Glomerular visceral epithelial cell (primary cell): ENCODE results near the gene SUPT20HL1.

Experiments
- DNase-seq: peaks from one replicate; pipeline ENCODE4 v3.0.0-alpha.2; 2016; ENCODE audit errors: extremely low spot score

Gene SUPT20HL1

DNA sequence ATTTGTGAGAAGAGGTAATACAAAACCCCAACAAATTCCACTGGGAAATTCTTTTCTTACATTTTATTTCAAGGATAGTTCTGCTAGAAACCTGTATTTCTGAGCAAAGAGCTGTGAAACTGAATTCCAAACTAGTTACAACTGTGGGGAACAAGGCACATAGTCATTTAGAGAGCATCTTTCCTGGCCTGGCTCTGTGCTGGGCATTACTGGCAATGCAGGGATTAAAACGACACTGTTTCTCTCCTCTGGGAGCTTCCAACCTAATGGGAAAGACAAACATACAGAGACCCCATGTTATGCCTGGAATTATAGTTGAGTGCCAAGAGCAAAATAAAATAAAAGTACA is 36.5 kb downstream of the SUPT20HL1 start:
- peak; percentile 0 for DNase-seq

DNA sequence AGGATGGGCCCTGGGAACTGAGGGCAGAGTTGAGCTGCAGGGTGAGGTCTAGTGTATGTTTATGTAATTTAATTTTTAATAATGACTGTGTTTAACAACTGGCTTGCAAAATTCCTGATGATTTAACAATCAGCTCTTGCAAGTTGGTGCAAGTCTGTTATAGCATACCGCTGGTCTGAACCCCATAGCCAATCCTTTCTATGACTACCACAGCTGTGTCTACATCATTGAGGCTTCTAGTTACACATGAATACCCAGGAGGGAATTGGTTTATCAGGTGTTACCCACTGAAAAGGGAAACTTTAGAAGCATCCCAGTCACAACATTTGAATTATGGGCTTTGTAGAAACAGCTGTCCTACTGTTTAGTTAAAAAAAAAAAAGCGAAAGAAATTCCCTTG is 38.3 kb downstream of the SUPT20HL1 start:
- peak; percentile 5 for DNase-seq

DNA sequence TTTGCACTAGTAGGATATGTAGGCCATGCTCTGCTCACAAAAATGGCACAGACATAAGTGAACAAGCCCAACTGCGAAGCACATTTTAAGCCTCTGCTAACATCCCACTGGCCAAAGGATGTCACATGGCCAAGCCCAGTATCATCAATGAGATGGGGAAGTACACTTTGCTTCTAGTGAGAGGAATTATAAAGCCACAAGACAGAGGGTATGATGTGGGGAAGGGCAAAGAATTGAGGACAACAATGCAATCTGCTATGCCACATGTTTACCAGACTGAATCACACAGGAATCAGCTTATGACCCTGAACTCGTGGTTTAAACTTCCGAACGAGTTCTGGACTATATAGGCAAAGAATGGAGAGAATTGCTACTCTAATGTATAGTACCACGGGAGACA is 39.1 kb downstream of the SUPT20HL1 start:
- DNase-seq: no peak

DNA sequence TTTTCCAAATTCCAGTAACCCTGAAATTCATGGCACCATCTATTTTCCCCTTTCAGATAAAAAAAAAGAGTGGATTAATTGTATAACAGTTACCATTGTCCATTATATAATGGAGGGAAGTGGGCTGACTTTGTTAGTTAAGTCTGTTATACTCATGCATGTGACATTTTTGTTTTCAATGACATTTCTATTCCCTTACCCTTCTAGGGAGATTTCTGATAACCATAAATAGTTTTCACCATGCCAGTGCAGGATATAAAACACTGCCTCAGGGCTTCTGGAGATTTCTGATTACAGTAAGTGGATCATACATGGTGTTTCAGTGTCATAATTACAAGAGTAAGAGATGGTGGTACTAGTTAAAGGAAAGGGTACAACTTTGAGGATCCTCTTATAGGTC is 45.5 kb downstream of the SUPT20HL1 start:
- DNase-seq: no peak
